ENCODE measurements around the gene HSPBP1. TPM values are rescaled to one million over a fixed set of nuclear protein-coding genes. Genes with fewer than 3 reads are reported as not detected.

HSPBP1 gene
- total and polyA plus RNA-seq, 2 of the 13 experiments (the other 11 are each of a cell fraction or from before 2014, with no cell fraction given), result 22.3 to 33.7 TPM

GRCh38 chr19:55258828-55259539, 20.9 kb downstream of the HSPBP1 start, which contains the start of gene PPP6R1 (continued):
- TF ChIP-seq MEF2D (CRISPR knock-in tag; IDR thresholded peaks at IDR 0.05), result peak; percentile 77; the same call in 1 of the 2 replicates
- TF ChIP-seq, protein P1, sequence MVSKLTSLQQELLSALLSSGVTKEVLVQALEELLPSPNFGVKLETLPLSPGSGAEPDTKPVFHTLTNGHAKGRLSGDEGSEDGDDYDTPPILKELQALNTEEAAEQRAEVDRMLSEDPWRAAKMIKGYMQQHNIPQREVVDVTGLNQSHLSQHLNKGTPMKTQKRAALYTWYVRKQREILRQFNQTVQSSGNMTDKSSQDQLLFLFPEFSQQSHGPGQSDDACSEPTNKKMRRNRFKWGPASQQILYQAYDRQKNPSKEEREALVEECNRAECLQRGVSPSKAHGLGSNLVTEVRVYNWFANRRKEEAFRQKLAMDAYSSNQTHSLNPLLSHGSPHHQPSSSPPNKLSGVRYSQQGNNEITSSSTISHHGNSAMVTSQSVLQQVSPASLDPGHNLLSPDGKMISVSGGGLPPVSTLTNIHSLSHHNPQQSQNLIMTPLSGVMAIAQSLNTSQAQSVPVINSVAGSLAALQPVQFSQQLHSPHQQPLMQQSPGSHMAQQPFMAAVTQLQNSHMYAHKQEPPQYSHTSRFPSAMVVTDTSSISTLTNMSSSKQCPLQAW (CRISPR knock-in tag; IDR thresholded peaks at IDR 0.05), result peak; percentile 96
- no peak for TF ChIP-seq ZFP82 (CRISPR knock-in tag; IDR thresholded peaks at IDR 0.05; ENCODE audit: borderline replicate concordance)
- peak; percentile 69; the same call in 1 of the 2 replicates for TF ChIP-seq ZNF12 (CRISPR knock-in tag; IDR thresholded peaks at IDR 0.05)
- TF ChIP-seq, protein P2, sequence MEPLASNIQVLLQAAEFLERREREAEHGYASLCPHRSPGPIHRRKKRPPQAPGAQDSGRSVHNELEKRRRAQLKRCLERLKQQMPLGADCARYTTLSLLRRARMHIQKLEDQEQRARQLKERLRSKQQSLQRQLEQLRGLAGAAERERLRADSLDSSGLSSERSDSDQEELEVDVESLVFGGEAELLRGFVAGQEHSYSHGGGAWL (CRISPR knock-in tag; IDR thresholded peaks at IDR 0.05), result 0 out of 2 replicates have a peak, but pooled peaks have one; percentile 52
- TF ChIP-seq, protein P3, sequence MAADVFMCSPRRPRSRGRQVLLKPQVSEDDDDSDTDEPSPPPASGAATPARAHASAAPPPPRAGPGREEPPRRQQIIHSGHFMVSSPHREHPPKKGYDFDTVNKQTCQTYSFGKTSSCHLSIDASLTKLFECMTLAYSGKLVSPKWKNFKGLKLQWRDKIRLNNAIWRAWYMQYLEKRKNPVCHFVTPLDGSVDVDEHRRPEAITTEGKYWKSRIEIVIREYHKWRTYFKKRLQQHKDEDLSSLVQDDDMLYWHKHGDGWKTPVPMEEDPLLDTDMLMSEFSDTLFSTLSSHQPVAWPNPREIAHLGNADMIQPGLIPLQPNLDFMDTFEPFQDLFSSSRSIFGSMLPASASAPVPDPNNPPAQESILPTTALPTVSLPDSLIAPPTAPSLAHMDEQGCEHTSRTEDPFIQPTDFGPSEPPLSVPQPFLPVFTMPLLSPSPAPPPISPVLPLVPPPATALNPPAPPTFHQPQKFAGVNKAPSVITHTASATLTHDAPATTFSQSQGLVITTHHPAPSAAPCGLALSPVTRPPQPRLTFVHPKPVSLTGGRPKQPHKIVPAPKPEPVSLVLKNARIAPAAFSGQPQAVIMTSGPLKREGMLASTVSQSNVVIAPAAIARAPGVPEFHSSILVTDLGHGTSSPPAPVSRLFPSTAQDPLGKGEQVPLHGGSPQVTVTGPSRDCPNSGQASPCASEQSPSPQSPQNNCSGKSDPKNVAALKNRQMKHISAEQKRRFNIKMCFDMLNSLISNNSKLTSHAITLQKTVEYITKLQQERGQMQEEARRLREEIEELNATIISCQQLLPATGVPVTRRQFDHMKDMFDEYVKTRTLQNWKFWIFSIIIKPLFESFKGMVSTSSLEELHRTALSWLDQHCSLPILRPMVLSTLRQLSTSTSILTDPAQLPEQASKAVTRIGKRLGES (CRISPR knock-in tag; IDR thresholded peaks at IDR 0.05; ENCODE audit: borderline replicate concordance), result no peak
- no peak for TF ChIP-seq ZNF263 (CRISPR knock-in tag; IDR thresholded peaks at IDR 0.05)
- no peak for TF ChIP-seq JDP2 (CRISPR knock-in tag; IDR thresholded peaks at IDR 0.05; ENCODE audit: borderline replicate concordance)
- TF ChIP-seq TCF7L2 (IDR thresholded peaks at IDR 0.05; ENCODE audit: low read depth, low read length), result no peak
- TF ChIP-seq, protein P4, sequence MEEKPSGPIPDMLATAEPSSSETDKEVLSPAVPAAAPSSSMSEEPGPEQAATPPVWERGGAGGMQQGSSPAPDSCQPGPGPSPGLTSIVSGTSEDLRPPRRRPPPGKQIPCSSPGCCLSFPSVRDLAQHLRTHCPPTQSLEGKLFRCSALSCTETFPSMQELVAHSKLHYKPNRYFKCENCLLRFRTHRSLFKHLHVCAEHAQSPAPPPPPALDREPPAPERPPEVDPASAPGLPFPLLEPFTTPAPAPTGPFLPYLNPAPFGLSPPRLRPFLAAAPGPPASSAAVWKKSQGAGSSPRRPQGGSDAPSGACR (CRISPR knock-in tag; IDR thresholded peaks at IDR 0.05), result peak; percentile 96
- TF ChIP-seq POGZ (CRISPR knock-in tag; IDR thresholded peaks at IDR 0.05), result peak; percentile 77
- no peak; the same call in none of the 2 replicates for TF ChIP-seq ZNF777 (CRISPR knock-in tag; IDR thresholded peaks at IDR 0.05)
- TF ChIP-seq, protein P5, sequence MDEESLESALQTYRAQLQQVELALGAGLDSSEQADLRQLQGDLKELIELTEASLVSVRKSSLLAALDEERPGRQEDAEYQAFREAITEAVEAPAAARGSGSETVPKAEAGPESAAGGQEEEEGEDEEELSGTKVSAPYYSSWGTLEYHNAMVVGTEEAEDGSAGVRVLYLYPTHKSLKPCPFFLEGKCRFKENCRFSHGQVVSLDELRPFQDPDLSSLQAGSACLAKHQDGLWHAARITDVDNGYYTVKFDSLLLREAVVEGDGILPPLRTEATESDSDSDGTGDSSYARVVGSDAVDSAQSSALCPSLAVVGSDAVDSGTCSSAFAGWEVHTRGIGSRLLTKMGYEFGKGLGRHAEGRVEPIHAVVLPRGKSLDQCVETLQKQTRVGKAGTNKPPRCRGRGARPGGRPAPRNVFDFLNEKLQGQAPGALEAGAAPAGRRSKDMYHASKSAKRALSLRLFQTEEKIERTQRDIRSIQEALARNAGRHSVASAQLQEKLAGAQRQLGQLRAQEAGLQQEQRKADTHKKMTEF (CRISPR knock-in tag; IDR thresholded peaks at IDR 0.05), result peak; percentile 99
- TF ChIP-seq CHD2 (IDR thresholded peaks at IDR 0.05; ENCODE audit: low read depth, low read length), result peak; percentile 82
- TF ChIP-seq GTF3A (CRISPR knock-in tag; conservative IDR thresholded peaks at IDR 0.05), result no peak
- TF ChIP-seq ZNF773 (CRISPR knock-in tag; IDR thresholded peaks at IDR 0.05; ENCODE audit: borderline replicate concordance), result no peak; the same call in 1 of the 2 replicates
- no peak for TF ChIP-seq ZNF652 (CRISPR knock-in tag; IDR thresholded peaks at IDR 0.05; ENCODE audit: borderline replicate concordance, low read depth)
- no peak for TF ChIP-seq ZNF713 (CRISPR knock-in tag; IDR thresholded peaks at IDR 0.05)
- TF ChIP-seq RAD21 (CRISPR knock-in tag; IDR thresholded peaks at IDR 0.05), result peak; percentile 69
- peak; percentile 85; the same call in 1 of the 2 replicates for TF ChIP-seq ETV6 (CRISPR knock-in tag; conservative IDR thresholded peaks at IDR 0.05)
- peak; percentile 24 for TF ChIP-seq SRY (CRISPR knock-in tag; IDR thresholded peaks at IDR 0.05)
- peak; percentile 32 for TF ChIP-seq TAF15 (IDR thresholded peaks at IDR 0.05; ENCODE audit: low read depth, low read length, poor library complexity, severe bottlenecking)
- TF ChIP-seq HCFC1 (IDR thresholded peaks at IDR 0.05; ENCODE audit: low read depth, low read length), result peak; percentile 53; the same call in 1 of the 2 replicates
- no peak for TF ChIP-seq ZNF841 (CRISPR knock-in tag; IDR thresholded peaks at IDR 0.05; ENCODE audit: borderline replicate concordance)

Measured in HepG2 (cell line).